ENCODE data around the gene FRK. TPM values are rescaled to one million over a fixed set of nuclear protein-coding genes. Genes with fewer than 3 reads are reported as not detected.

FRK gene
- total and polyA plus RNA-seq, 8 donors: 3.1 to 16.1 (median 4.5) TPM

DNA sequence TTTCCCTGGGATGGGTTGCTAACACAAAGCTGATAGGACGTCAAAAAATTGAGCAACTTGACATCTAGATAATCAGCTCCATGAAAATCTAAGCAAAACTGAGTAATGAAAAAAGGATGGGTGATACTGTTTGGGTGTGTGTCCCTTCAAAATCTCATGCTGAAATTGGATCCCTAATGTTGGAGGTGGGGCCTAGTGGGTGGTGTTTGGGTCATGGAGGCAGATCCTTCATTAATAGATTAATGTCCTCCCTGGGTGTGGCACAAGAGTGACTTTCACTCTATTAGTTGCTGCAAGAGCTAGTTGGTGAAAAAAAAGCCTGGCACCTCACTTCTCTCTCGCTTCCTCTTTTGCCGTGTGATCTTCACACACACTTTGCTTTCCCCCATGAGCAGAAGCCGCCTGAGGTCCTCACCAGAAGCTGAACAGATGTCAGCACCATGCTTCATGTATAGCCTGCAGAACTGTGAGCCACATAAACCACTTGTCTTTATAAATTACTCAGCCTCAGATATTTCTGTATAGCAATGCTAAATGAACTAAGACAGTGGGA is 160.9 kb downstream of the FRK start:
- Histone ChIP-seq H3K36me3 (no peaks in the 10 kb centered on the region), H3K27ac (no peak overlapping the region), H3K4me3 (no peak overlapping the region), H3K27me3 (no peaks in the 10 kb centered on the region), H3K9me3 (no peaks in the 10 kb centered on the region), H3K4me1 (no peaks in the 10 kb centered on the region)
- intact Hi-C loops (cut with DNase I): loop anchor here in 1 of 2 donors (10.0 kb wide), 1 partner anchor 1145 kb away; no protein-coding TSS in a partner anchor
- no peak for DNase-seq
- TF ChIP-seq, protein P1, sequence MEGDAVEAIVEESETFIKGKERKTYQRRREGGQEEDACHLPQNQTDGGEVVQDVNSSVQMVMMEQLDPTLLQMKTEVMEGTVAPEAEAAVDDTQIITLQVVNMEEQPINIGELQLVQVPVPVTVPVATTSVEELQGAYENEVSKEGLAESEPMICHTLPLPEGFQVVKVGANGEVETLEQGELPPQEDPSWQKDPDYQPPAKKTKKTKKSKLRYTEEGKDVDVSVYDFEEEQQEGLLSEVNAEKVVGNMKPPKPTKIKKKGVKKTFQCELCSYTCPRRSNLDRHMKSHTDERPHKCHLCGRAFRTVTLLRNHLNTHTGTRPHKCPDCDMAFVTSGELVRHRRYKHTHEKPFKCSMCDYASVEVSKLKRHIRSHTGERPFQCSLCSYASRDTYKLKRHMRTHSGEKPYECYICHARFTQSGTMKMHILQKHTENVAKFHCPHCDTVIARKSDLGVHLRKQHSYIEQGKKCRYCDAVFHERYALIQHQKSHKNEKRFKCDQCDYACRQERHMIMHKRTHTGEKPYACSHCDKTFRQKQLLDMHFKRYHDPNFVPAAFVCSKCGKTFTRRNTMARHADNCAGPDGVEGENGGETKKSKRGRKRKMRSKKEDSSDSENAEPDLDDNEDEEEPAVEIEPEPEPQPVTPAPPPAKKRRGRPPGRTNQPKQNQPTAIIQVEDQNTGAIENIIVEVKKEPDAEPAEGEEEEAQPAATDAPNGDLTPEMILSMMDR (IDR thresholded peaks at IDR 0.05): no peak
- ATAC-seq: no peak

DNA sequence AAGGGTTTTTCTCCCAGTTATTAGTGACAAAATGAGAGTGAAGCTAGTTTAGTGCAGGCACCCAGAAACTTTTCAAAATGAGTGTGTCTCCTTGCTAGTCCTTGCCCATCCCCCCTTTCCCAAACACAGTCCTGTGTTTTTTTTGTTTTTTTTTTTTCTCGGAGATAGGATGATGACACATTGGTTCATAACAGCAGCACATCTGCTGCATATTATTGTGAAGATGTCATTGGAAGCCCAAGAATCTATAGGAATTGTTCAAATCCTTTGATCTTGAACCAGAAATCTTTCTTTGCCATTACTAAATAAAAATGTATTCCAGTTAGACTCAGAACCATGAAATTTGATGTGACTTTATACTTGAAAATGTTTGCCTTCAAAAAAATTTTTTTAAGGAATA is 162.4 kb downstream of the FRK start:
- ATAC-seq (no peak), DNase-seq (no peak)
- Histone ChIP-seq H3K4me3 (no peak overlapping the region), H3K36me3 (no peaks in the 10 kb centered on the region), H3K27me3 (no peaks in the 10 kb centered on the region), H3K27ac (no peak overlapping the region), H3K4me1 (no peaks in the 10 kb centered on the region), H3K9me3 (no peaks in the 10 kb centered on the region)
- intact Hi-C loops (cut with DNase I): loop anchor here in 1 of 2 donors (10.0 kb wide), 1 partner anchor 1143 kb away; no protein-coding TSS in a partner anchor
- TF ChIP-seq, protein P1 (IDR thresholded peaks at IDR 0.05): no peak

DNA sequence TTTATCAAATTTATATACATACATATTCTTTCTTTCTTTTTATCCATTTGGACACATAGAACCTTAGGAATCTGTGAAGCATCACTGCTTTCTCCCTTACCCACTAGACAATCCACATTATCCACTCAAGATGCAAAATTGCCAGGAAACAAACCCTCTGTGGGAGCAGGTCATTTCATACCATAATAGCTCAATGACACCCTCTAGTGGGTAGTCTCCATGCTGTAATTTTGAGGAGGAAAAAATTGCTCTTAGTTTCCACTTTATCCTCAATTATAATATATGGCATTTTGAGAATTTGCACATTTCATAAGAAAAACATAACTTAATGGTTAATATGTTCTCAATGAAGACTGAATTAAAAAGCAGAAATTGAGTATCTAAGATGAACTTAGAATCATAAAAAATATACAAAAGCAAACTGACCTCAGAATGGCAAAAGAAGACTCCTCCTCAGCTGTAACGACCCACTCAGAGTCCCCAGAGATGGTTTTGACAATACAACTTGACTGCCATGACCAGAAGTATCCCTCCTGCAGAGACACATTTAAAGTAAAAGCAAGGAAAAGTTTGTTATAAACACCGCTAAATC is 164.1 kb downstream of the FRK start:
- intact Hi-C loops (cut with DNase I): loop anchor here in 1 of 2 donors (10.0 kb wide), 1 partner anchor 1142 kb away; no protein-coding TSS in a partner anchor
- TF ChIP-seq, protein P1 (IDR thresholded peaks at IDR 0.05): peak; percentile 35 to 58

DNA sequence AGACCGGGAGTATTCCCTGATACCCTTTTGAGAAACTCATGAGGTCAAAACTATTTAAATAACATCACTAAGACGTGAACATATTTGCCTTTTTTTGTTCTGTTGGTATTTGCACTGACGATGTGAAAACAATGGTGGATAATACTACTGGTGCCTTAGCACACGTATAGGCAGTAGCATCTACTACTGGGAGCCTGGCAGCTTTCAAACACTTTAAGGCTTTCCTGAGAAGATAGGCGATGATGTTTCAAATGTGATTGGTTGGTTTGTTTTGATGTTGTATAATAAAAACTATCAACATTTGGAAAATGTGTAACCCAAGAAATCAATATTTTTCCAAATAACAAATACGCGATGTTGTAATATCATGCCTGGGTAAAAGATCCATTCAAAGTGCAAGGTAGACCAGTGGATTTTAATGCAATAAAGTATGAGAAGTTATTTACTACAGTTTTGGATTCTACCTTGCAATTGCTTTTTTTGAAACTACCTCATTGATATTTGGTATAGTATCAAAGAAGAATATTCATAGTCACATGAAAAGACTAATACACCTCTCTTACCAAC is 166.2 kb downstream of the FRK start:
- intact Hi-C loops (cut with DNase I): loop anchor here in 1 of 2 donors (10.0 kb wide), 1 partner anchor 1140 kb away; no protein-coding TSS in a partner anchor
- no peaks in the 10 kb centered on the region for H3K36me3 ChIP-seq
- no peak for DNase-seq
- ATAC-seq: no peak
- TF ChIP-seq, protein P1 (IDR thresholded peaks at IDR 0.05): no peak
- no peaks in the 10 kb centered on the region for H3K27me3 ChIP-seq
- H3K27ac ChIP-seq: no peak overlapping the region
- no peak overlapping the region for H3K4me3 ChIP-seq
- no peaks in the 10 kb centered on the region for H3K9me3 ChIP-seq
- no peaks in the 10 kb centered on the region for H3K4me1 ChIP-seq

More for the DNA sequence above, 164.1 kb downstream of the FRK start:
- Histone ChIP-seq H3K4me3 (no peak overlapping the region), H3K27ac (no peak overlapping the region), H3K27me3 (no peaks in the 10 kb centered on the region), H3K9me3 (no peaks in the 10 kb centered on the region), H3K4me1 (no peaks in the 10 kb centered on the region), H3K36me3 (no peaks in the 10 kb centered on the region)
- peak in 1 of 4 donors; percentile 49 for DNase-seq
- peak; percentile 74 for ATAC-seq

DNA sequence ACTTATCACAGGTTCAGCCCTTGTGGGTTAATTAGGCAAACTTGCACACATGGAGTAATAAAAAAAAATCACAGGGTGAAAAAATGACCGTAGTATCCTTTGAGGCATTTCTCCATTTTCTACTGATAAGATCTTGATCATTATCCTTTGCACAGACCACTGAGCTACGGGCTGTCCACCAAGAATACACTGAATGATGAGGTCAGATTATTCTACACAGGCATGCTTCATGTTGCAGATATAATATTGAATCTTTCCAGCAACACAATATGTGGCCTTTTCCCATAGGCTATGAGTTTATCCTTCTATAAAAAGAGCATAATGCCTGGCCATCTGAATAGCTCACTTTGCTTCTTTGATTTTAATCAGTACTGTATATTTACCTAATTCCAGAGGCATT is 168.9 kb downstream of the FRK start:
- ATAC-seq (no peak), DNase-seq (no peak)
- no peaks in the 10 kb centered on the region for H3K9me3 ChIP-seq
- no peak overlapping the region for H3K27ac ChIP-seq
- no peaks in the 10 kb centered on the region for H3K27me3 ChIP-seq
- H3K4me3 ChIP-seq: no peak overlapping the region
- no peaks in the 10 kb centered on the region for H3K4me1 ChIP-seq
- TF ChIP-seq, protein P1 (IDR thresholded peaks at IDR 0.05): no peak
- intact Hi-C loops (cut with DNase I): loop anchor here in 1 of 2 donors (10.0 kb wide), 1 partner anchor 1137 kb away; no protein-coding TSS in a partner anchor
- no peaks in the 10 kb centered on the region for H3K36me3 ChIP-seq

All from left lung (tissue), 10 donors.